ENCODE measurements around the gene EIF3A.

EIF3A gene

DNA sequence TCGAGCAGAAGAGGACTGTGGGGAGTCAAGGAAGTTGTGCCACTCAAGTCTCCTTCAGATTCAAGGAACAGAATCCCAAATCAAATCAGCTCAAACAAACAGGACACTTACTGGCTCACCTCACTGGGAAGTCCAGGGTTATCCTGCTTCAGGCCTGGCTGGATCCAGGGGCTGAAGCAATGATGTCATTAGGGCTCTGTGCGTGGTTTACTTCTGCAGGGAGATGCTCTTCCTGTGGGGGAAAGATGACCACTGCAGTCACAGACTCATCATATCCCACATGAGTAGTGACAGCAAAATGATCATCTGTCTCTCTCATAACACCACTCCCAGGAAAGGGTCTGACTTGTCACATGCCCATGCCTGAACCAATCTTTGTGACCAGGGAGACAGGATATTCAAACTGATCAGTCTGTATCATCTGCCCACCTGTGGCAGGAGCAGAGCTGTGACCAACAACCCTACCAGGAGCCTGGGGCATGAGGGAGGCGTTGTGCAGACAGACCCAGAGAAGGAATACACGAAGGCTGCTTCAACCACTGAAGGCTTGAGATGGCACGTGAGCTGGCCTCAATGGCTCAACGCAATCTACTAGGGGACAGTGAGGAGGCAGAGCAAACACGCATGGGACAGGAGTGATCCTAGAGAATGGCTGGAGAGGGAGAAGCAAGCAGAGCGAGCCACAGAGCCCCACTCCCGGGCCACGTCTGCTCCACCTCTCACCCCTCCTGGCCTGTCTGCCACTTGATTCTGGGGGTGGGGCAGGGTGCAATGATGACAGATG, 78.7 kb downstream of the EIF3A start:
- no peak for DNase-seq

DNA sequence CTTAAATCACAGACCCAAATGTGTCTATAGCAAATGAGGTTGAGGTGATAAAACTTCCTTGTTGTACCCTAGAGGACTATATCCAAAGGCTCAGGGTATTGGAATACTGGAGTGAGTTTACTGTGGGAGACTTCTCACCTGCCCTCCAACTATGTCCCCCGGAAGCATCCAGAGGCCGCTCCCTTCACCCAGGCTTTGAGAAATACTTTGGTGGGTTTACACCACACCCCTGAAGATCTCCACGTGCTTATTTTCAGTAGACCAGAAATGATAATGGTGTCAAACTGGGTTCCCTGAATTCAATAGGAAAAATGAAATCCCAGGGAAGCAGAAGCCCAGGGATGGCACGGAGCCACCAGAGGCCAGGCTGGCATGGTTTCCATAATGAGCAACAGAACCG, 82.4 kb downstream of the EIF3A start:
- DNase-seq = no peak

DNA sequence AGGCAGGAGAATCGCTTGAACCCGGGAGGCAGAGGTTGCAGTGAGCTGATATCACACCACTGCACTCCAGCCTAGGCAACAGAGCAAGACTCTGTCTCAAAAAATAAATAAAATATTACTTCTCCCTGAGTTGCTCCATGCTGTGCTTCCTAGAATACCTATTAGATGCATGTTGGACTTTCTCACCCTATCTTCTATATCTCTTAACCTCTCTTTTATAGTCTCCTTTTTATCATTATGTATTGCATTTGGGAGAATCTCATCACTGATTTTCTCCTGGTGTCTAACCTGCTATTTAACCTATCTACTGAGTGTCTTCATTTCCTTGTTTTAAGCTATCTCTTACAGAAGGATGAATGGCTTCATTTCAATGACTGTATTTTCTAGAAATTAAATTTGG, 83.2 kb downstream of the EIF3A start:
- DNase-seq = no peak

DNA sequence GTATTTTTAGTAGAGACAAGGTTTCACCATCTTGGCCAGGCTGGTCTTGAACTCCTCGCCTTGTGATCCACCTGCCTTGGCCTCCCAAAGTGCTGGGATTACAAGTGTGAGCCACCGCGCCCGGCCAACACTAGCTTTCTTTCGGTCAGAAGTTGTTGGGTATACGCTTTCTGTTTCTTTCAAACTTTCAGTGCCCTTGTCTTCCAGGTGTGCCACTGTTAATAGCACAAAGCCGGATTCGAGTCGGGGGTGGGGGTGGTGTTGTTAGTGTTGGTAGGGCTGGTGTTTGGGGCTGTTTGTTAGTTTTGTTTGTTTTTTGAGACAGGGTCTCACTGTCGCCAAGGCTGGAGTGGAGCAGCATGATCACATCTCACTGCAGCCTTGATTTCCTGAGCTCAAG, 84.9 kb downstream of the EIF3A start:
- no peak for DNase-seq

DNA sequence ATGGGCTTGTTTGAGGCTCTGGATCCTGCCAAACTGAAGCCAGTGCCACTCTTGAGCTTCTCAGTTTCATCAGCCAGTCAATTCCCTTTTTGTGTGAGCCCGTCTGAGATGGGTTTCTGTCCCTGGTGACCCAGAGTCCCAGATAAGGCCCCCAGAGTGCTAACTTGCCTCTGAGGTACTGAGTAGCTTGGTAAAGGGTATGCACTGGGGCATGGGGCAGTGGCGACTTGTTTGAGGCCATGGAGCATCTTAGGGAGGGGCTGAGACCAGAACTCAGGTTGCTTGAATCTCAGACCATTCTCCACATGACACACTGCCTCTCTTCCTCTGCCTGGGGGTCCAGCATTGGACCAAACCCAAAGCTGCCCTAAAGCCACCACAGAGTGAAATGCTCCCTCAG, 86.3 kb downstream of the EIF3A start:
- no peak for DNase-seq

DNA sequence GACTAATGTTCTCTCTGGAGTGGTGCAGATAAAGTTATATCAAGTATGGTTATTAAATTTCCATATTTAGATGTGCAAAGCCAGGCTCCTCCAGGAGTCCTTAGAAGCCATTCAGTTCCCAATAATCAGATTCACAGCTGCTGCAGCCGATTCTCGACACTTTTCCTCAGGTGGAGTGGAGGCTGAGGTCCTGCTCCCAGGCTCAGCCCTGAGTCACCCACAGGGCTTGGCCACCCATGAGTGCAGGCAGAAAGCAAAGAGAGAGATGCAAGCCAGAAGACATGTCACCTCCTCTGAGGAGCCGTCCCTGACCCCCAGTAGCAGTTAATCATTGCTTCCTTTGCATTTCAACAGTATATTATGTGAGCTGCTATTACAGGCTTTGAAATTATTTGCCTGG, 87.4 kb downstream of the EIF3A start:
- no peak for DNase-seq

DNA sequence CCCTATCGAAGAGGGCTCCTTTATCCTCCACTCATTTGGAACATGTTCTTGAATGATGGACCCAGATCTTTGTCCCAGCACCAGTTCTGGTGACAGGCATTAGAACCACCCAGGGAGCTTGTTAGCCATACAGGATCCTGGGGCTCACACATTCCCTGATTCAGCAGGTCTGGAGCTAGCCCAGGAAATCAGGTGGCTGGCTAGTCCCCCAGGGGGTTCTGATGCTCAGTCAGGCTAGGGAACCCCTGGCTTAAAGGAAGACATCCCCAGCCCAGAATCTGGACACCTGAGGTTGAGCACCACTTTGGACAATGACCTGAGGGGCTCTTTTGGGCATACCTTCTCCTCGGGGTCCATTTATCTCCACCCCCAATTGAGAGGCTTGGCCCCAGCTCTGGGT, 88.1 kb downstream of the EIF3A start:
- no peak for DNase-seq

DNA sequence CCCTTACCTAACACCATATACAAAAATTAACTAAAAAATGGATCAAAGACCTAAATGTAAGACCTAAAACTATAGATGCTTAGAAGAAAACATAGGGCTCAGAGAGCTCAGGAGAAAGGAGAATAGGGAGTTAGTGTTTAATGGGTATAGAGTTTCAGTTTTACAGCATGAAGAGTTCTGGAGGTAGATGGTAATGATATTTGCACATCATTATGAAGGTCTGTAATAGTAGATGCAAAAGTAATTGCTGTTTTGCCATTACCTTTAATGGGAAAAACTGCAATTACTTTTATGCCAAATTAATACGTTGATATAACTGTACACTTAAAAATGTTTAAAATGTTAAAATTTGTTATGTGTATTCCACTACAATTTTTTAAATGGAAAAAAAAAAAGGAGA, 90.3 kb downstream of the EIF3A start:
- no peak for DNase-seq

DNA sequence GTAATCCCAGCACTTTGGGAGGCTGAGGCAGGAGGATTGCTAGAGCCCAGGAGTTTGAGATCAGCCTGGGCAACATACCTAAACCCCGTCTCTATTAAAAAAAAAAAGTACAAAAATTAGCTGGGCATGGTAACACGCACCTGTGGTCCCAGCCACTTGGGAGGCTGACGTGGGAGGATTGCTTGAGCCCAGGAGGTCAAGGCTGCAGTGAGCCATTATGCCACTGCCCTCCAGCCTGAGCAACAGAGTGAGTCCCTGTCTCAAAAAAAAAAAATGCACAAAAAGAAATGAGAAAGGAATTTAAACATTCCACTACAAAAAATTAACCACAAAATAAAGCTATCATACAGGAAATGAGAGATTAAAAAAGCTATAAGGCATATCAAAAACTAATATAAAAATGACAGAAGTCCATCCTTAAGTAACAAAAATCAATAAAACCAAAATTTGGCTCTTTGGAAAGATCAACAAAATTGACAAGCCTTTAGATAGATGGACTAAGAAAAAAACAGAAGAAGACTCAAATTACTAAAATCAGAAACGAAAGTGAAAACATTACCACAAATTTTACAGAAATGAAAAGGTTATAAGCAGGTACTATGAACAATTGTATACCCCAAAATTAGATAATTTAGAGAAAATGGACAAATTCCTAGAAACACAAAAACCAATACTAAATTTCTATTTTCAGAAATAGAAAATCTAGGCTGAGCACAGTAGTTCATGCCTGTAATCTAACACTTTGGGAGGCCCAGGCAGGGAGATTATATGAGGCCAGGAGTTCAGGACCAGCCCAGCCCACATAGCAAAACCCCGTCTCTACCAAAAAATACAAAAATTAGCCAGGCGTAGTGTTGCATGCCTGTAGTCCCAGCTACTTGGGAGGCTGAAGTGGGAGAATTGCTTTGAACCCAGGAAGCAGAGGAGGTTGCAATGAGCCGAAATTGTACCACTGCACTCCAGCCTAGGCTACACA, 93.5 kb downstream of the EIF3A start:
- no peak for DNase-seq

DNA sequence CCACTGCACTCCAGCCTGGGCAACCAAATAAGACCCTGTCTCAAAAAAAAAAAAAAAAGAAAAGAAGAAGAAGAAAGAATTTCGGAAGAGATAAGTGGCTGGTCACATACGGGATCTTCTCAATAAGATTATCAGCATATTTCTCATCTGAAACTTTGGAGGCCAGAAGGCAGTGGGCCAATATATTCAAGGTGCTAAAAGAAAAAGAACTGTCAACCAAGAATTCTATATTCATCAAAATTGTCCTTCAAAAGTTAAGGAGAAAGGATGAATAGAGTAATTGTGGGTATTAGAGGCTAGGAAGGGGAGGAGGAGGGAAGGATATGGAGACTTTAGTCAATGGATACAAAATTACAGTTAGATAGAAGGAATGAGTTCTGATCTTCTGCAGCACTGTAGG, 95.0 kb downstream of the EIF3A start:
- DNase-seq = no peak

Measured in CD4-positive, alpha-beta T cell treated with Interleukin-1 beta for 1 hour (primary cell).